Measurements from ENCODE around the gene CASTOR2. TPM values are rescaled to one million over a fixed set of nuclear protein-coding genes. Genes with fewer than 3 reads are reported as not detected.
"Not testable (repeated sequence)": the region's sequence is repeated elsewhere in the genome, so short reads cannot be mapped to it uniquely, and the experiment has no call there.

The CASTOR2 gene
- total and polyA plus RNA-seq, 7 experiments from 2014 or later: 0.46 to 5.1 (median 3.3) TPM

DNA sequence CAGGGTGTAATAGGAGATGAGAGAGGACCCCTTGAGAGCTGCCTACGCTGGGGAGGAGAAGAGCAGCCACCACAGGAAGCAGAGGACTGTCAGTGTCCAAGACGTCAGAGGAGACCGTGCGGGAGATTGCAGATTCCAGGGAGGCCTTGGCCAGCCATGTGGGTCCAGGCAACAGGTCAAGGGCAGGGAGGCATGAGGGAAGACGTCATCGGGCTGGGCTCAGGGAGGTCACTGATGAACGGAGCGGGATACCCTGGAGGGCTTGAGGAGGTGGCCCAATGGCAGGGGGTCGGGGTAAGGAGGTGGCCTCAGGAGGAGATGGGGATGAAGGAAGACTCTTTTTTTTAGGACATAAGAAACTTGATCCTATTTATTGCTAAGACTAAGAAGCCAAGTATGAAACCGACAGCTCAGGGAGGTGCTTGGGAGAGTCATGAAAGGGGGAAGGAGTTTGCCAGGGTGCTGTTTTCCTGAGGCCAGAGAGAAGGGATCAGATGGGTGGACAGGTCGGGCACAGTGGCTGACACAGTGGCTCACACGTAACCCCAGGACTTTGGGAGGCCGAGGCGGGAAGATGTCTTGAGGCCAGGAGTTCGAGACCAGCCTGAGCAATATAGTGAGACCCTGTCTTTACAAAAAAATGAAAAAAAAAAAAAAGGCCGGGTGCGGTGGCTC lies 30.5 kb downstream of the CASTOR2 start:
- POLR2A ChIA-PET; H3K4me3 ChIP-seq (ENCODE audit: low read length); H3K27ac Mint-ChIP-seq; H3K27ac ChIP-seq (ENCODE audit: low read depth, low read length); H3K9me3 Mint-ChIP-seq; CTCF ChIA-PET; H3K36me3 ChIP-seq (ENCODE audit: control insufficient read depth in 2 of 3, insufficient read depth in 3 of 3, low read length in 3 of 3); H3K36me3 Mint-ChIP-seq; intact Hi-C loops (cut with micrococcal nuclease); H3K27me3 Mint-ChIP-seq; H3K4me1 Mint-ChIP-seq; H3K4me1 ChIP-seq (ENCODE audit: control insufficient read depth in 2 of 2, insufficient read depth in 2 of 2, low read length in 2 of 2); H3K4me3 Mint-ChIP-seq; DNase-seq; H3K27me3 ChIP-seq (ENCODE audit: control insufficient read depth in 2 of 2, insufficient read depth in 2 of 2, low read length in 2 of 2); H3K9me3 ChIP-seq (ENCODE audit: control insufficient read depth in 2 of 3, low read length in 3 of 3); ATAC-seq: not testable (repeated sequence)

DNA sequence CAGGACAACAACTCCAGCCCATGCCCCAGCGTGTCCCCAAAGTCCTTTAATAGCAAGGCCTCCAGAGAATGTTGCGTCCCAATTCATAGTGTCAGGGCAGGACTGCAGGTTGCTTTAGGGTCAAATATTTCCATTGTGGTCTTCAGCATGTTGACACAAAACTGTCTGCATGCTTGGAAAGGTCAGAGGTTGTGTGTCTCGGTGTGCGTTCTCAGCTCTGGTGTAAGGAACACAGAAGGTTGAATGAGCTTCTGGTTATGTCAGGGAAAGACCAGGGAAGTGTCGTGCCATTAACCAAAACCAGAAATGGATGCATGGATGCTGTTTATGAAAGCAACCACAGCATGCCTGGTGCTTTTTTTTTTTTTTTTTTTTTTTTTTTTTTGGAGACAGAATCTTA lies 31.9 kb downstream of the CASTOR2 start:
- H3K27ac Mint-ChIP-seq; H3K4me3 Mint-ChIP-seq; H3K9me3 Mint-ChIP-seq; H3K4me3 ChIP-seq (ENCODE audit: low read length); H3K27me3 ChIP-seq (ENCODE audit: control insufficient read depth in 2 of 2, insufficient read depth in 2 of 2, low read length in 2 of 2); H3K4me1 Mint-ChIP-seq; ATAC-seq; CTCF ChIA-PET; H3K27me3 Mint-ChIP-seq; H3K36me3 ChIP-seq (ENCODE audit: control insufficient read depth in 2 of 3, insufficient read depth in 3 of 3, low read length in 3 of 3); H3K9me3 ChIP-seq (ENCODE audit: control insufficient read depth in 2 of 3, low read length in 3 of 3); H3K36me3 Mint-ChIP-seq; H3K4me1 ChIP-seq (ENCODE audit: control insufficient read depth in 2 of 2, insufficient read depth in 2 of 2, low read length in 2 of 2); intact Hi-C loops (cut with micrococcal nuclease); DNase-seq; H3K27ac ChIP-seq (ENCODE audit: low read depth, low read length); POLR2A ChIA-PET: not testable (repeated sequence)

DNA sequence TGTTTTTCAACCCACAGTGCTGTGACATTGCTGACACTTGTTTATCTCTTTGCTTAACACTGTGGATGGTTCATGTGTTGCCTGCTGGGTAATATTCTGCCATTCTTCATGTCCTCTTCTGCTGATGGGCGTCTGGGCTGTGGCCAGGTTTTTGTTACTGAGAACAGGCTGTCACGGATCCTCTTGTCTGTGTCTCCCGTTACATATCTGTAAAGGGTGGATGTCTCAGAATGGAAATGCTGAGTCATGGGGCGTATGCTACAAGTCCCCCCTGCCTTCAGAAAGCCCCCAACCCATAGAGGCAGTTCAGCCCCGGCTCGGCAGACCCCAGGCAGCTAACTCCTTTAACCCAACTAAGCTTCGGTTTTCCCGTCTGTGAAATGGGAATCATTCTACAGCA lies 33.3 kb downstream of the CASTOR2 start:
- H3K4me3 ChIP-seq (ENCODE audit: low read length); H3K4me3 Mint-ChIP-seq; CTCF ChIA-PET; H3K36me3 ChIP-seq (ENCODE audit: control insufficient read depth in 2 of 3, insufficient read depth in 3 of 3, low read length in 3 of 3); H3K27me3 ChIP-seq (ENCODE audit: control insufficient read depth in 2 of 2, insufficient read depth in 2 of 2, low read length in 2 of 2); H3K27ac Mint-ChIP-seq; H3K9me3 Mint-ChIP-seq; ATAC-seq; intact Hi-C loops (cut with micrococcal nuclease); H3K4me1 Mint-ChIP-seq; POLR2A ChIA-PET; H3K9me3 ChIP-seq (ENCODE audit: control insufficient read depth in 2 of 3, low read length in 3 of 3); DNase-seq; H3K27ac ChIP-seq (ENCODE audit: low read depth, low read length); H3K27me3 Mint-ChIP-seq; H3K36me3 Mint-ChIP-seq; H3K4me1 ChIP-seq (ENCODE audit: control insufficient read depth in 2 of 2, insufficient read depth in 2 of 2, low read length in 2 of 2): not testable (repeated sequence)

DNA sequence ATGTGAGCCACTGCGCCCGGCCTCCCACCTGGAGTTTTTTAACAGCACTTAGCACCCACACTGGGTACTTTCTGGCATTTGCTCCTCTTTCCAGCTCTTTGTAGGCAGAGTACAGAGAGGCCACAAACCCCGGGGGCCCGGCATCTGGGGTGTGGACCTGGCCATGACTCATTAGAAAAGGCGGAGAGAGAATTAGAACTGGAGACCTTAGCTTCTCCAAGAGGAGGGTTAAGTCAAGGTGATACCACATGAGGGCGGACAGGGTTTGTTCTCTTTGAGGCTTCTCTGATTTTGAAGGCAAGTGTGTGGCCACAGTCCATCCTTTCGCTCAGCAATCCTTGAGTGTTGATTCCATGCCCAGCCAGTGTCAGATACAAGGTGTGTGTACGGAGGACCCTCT lies 36.9 kb downstream of the CASTOR2 start:
- intact Hi-C loops (cut with micrococcal nuclease); H3K4me1 ChIP-seq (ENCODE audit: control insufficient read depth in 2 of 2, insufficient read depth in 2 of 2, low read length in 2 of 2); DNase-seq; H3K27ac ChIP-seq (ENCODE audit: low read depth, low read length); H3K4me3 Mint-ChIP-seq; H3K27me3 ChIP-seq (ENCODE audit: control insufficient read depth in 2 of 2, insufficient read depth in 2 of 2, low read length in 2 of 2); H3K9me3 Mint-ChIP-seq; ATAC-seq; CTCF ChIA-PET; H3K27me3 Mint-ChIP-seq; H3K36me3 Mint-ChIP-seq; H3K9me3 ChIP-seq (ENCODE audit: control insufficient read depth in 2 of 3, low read length in 3 of 3); H3K36me3 ChIP-seq (ENCODE audit: control insufficient read depth in 2 of 3, insufficient read depth in 3 of 3, low read length in 3 of 3); H3K4me1 Mint-ChIP-seq; H3K27ac Mint-ChIP-seq; H3K4me3 ChIP-seq (ENCODE audit: low read length); POLR2A ChIA-PET: not testable (repeated sequence)

DNA sequence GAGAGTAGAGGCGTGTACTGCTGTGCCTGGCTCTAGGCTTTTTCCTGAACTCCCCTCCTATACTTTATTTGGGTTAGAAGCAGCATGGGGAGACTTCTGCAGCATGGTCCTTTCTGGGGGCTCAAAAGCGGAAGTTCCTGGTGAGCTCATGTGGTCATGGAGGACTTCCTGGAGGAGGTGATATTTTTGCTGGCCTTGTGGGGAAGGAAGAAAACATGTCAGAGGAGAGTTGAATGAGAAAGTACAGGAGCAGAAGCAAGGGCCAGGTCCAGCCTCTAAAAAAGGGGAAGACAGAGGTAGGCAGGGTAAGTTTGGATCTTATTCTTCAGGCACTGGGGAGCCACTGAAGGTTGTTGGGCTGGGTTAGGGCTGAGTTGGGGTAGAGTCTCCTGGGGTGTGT lies 45.5 kb downstream of the CASTOR2 start:
- Mint-ChIP-seq H3K4me3 (no peak overlapping the region), H3K36me3 (peaks cover 0 to 10% (median 0%) of the 10 kb centered on the region in 5 donors), H3K27me3 (no peaks in the 10 kb centered on the region), H3K4me1 (no peaks in the 10 kb centered on the region), H3K9me3 (no peaks in the 10 kb centered on the region), H3K27ac (no peak overlapping the region)
- Histone ChIP-seq H3K4me1 (ENCODE audit: control insufficient read depth in 2 of 2, insufficient read depth in 2 of 2, low read length in 2 of 2) (no peaks in the 10 kb centered on the region), H3K9me3 (ENCODE audit: control insufficient read depth in 2 of 3, low read length in 3 of 3) (no peaks in the 10 kb centered on the region), H3K4me3 (ENCODE audit: low read length) (no peak overlapping the region), H3K36me3 (ENCODE audit: control insufficient read depth in 2 of 3, insufficient read depth in 3 of 3, low read length in 3 of 3) (no peaks in the 10 kb centered on the region), H3K27me3 (ENCODE audit: control insufficient read depth in 2 of 2, insufficient read depth in 2 of 2, low read length in 2 of 2) (no peaks in the 10 kb centered on the region), H3K27ac (ENCODE audit: low read depth, low read length) (no peak overlapping the region)
- no peak for DNase-seq
- intact Hi-C loops (cut with micrococcal nuclease): no loop called here
- ChIA-PET CTCF (no interaction called here), POLR2A (no interaction called here)
- no peak for ATAC-seq

- ATAC-seq (no peak), DNase-seq (no peak)
- H3K27me3 Mint-ChIP-seq: no peaks in the 10 kb centered on the region
- H3K4me1 Mint-ChIP-seq: no peaks in the 10 kb centered on the region
- intact Hi-C loops (cut with micrococcal nuclease): no loop called here
- Histone ChIP-seq H3K4me3 (ENCODE audit: low read length) (no peak overlapping the region), H3K9me3 (ENCODE audit: control insufficient read depth in 2 of 3, low read length in 3 of 3) (no peaks in the 10 kb centered on the region), H3K27me3 (ENCODE audit: control insufficient read depth in 2 of 2, insufficient read depth in 2 of 2, low read length in 2 of 2) (no peaks in the 10 kb centered on the region), H3K36me3 (ENCODE audit: control insufficient read depth in 2 of 3, insufficient read depth in 3 of 3, low read length in 3 of 3) (no peaks in the 10 kb centered on the region), H3K27ac (ENCODE audit: low read depth, low read length) (no peak overlapping the region), H3K4me1 (ENCODE audit: control insufficient read depth in 2 of 2, insufficient read depth in 2 of 2, low read length in 2 of 2) (no peaks in the 10 kb centered on the region)
- H3K27ac Mint-ChIP-seq: no peak overlapping the region
- H3K9me3 Mint-ChIP-seq: no peaks in the 10 kb centered on the region
- H3K4me3 Mint-ChIP-seq: no peak overlapping the region
- ChIA-PET CTCF (no interaction called here), POLR2A (no interaction called here)
- peaks cover 0 to 11% (median 0%) of the 10 kb centered on the region in 5 donors for H3K36me3 Mint-ChIP-seq
Observed at GRCh38 chr7:75017832-75018231, 53.3 kb downstream of the CASTOR2 start.

DNA sequence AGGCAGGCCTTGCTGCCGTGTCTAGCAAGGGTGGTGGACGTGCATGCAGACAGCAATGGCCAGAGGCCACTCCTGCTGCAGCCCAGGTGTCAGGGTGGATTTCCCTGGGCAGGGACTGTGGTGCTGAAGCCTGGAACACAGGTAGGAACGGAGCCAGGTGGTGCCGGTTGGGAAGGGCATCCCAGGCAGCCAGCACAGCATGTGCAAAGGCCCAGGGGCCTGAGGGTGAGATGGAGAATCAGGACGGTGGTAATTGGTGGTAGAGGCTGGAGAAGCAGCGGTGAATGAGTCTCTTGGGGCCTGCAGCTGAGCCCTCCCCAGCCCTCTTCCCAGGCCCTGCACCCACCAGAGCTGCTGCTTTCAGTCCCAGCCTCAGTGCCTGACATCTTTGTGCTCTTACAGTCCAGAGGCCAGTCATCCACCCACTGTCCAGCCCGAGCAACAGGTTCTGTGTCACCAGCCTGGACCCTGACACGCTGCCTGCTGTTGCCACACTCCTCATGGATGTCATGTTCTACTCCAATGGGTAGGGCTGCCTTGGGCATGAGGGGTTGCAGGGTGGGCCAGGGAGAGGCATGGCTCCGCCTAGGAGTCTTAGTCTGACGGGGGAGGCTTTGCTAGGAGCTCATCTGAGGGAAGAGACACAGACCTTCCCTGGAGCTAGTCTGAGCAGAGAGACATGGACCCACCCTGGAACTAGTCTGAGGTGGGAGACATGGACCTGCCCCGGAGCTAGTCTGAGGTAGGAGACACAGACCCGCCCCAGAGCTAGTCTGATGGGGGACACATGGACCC lies 54.3 kb downstream of the CASTOR2 start:
- intact Hi-C loops (cut with micrococcal nuclease): no loop called here
- H3K27ac ChIP-seq (ENCODE audit: low read depth, low read length): no peak overlapping the region
- peaks cover 0 to 11% (median 0%) of the 10 kb centered on the region in 5 donors for H3K36me3 Mint-ChIP-seq
- ChIA-PET POLR2A (no interaction called here), CTCF (no interaction called here)
- no peak overlapping the region for H3K4me3 Mint-ChIP-seq
- no peaks in the 10 kb centered on the region for H3K27me3 Mint-ChIP-seq
- H3K36me3 ChIP-seq (ENCODE audit: control insufficient read depth in 2 of 3, insufficient read depth in 3 of 3, low read length in 3 of 3): no peaks in the 10 kb centered on the region
- no peak overlapping the region for H3K27ac Mint-ChIP-seq
- no peaks in the 10 kb centered on the region for H3K9me3 ChIP-seq (ENCODE audit: control insufficient read depth in 2 of 3, low read length in 3 of 3)
- ATAC-seq: no peak
- no peaks in the 10 kb centered on the region for H3K4me1 Mint-ChIP-seq
- DNase-seq: no peak
- no peaks in the 10 kb centered on the region for H3K9me3 Mint-ChIP-seq
- no peak overlapping the region for H3K4me3 ChIP-seq (ENCODE audit: low read length)
- no peaks in the 10 kb centered on the region for H3K27me3 ChIP-seq (ENCODE audit: control insufficient read depth in 2 of 2, insufficient read depth in 2 of 2, low read length in 2 of 2)
- H3K4me1 ChIP-seq (ENCODE audit: control insufficient read depth in 2 of 2, insufficient read depth in 2 of 2, low read length in 2 of 2): no peaks in the 10 kb centered on the region
